Heart right ventricle (tissue), 16 donors: Measurements from ENCODE around the gene MCF2L2. TPM values are rescaled to one million over a fixed set of nuclear protein-coding genes. Genes with fewer than 3 reads are reported as not detected.

Experiments used
- ATAC-seq, 8 donors: fragments of 200-7000 bp; cut with Tn5 transposase; one replicate each; pipeline ENCODE4 v1.9.1; 2020; ENCODE audit warnings: mild to moderate bottlenecking in 8 of 8, moderate library complexity in 8 of 8, moderate number of reproducible peaks in 1 of 8
- DNase-seq, 2 donors: peaks; one replicate each; pipeline ENCODE4 v3.0.0-alpha.2; 2020
- H3K27ac ChIP-seq, 10 donors: fragments of 200-600 bp; sonication (generic) in 2 of 10; one replicate each; pipeline versions ENCODE4 v1.5.0 to v1.8.0; 2020 to 2022; ENCODE audit warnings: mild to moderate bottlenecking in 3 of 10
- H3K27me3 ChIP-seq, 7 donors: fragments of 200-600 bp; one replicate each; pipeline ENCODE4 v1.8.0; 2021 to 2022; ENCODE audit warnings: mild to moderate bottlenecking in 2 of 7
- H3K36me3 ChIP-seq, 9 donors: fragments of 200-600 bp; sonication (generic) in 1 of 9; one replicate each; pipeline versions ENCODE4 v1.5.0 to v1.8.0; 2020 to 2022; ENCODE audit warnings: mild to moderate bottlenecking in 2 of 9
- H3K4me1 ChIP-seq, 9 donors: fragments of 200-600 bp; sonication (generic) in 1 of 9; one replicate each; pipeline versions ENCODE4 v1.5.0 to v1.8.0; 2020 to 2022; ENCODE audit warnings: mild to moderate bottlenecking in 4 of 9
- H3K4me3 ChIP-seq, 10 donors: fragments of 200-600 bp; sonication (generic) in 2 of 10; one replicate each; pipeline versions ENCODE4 v1.5.0 to v1.8.0; 2020 to 2022; ENCODE audit warnings: mild to moderate bottlenecking in 7 of 10, moderate library complexity in 2 of 10
- H3K9me3 ChIP-seq, 11 donors: fragments of 200-600 bp in 10 of 11; sonication (generic) in 2 of 11; one replicate each; pipeline versions ENCODE4 v1.5.0 to v1.8.0; 2013 to 2022; ENCODE audit warnings: mild to moderate bottlenecking in 2 of 11, control low read depth in 1 of 11, moderate library complexity in 1 of 11
- CTCF ChIP-seq, 9 donors: fragments of 200-600 bp; sonication (generic) in 2 of 9; IDR thresholded peaks; one replicate each; pipeline versions ENCODE4 v1.5.0 to v1.8.0; 2021 to 2022; ENCODE audit warnings: antibody characterized with exemption in 9 of 9, mild to moderate bottlenecking in 5 of 9, moderate library complexity in 1 of 9
- WGBS, 2 donors: extraction: QIAGEN DNeasy Blood & Tissue Kit; methylation state at CpG; one replicate each; pipeline ENCODE4 v1.1.7; 2013; ENCODE audit warnings: inconsistent platforms in 1 of 2; 5-methylcytosine and 5-hydroxymethylcytosine counted together
- intact Hi-C, 10 donors: fragments of 100-400 bp; cut with DNase I; formaldehyde crosslinking; loops; one replicate each; pipeline versions ENCODE4 v1.11.1 to v1.14.2; 2022
- polyA plus RNA-seq, 2 donors: library from polyadenylated mRNA; stranded (reverse); fragments of 200-250 nt; gene quantifications; one replicate each; pipeline ENCODE4 v1.2.3, GENCODE V29; 2013
- total RNA-seq, 10 donors: library from RNA; stranded (reverse); fragmentation: NEBNext Ultra II Directional in 3 of 10; extraction: Animal tissue kit (Norgen Biotek cat#: 25700) in 3 of 10; gene quantifications; one replicate each; pipeline versions ENCODE4 v1.2.1 to v1.2.4, GENCODE V29; 2021 to 2023
- donor health status: Arrhythmogenic right ventricular cardiomyopathy.
- donor health status: ischemic (EF 13 %, LVEDD 7.1; RV severe dilation, severe dysfunction).
- donor health status: healthy with polysubstance abuse.
- donor health status: DM: no; HTN: yes; CAD: no.
- donor health status: DM: no; HTN: no; CAD: no.
- donor health status: ischemic (EF 25% LVEDD 6.9; RV normal size, moderate dysfunction).
- donor health status: ischemic (EF 25% LVEDD 5.7; RV mildly dilated, moderate dysfunction).
- donor health status: healthy.
- donor health status: DM: yes; HTN: yes; CAD: no.
- donor health status: Ischemic cardiomyopathy.
- donor health status: ischemic (EF 35%, LVEDD 5.7; RV mildly dilated, moderate dysfunction).
- donor health status: nonischemic (EF 11% LVEDD 7.7; RV severe dilation, severe dysfunction).
- donor health status: DM: yes; HTN: yes; CAD: no.
- donor health status: PGD.
- donor health status: ischemic (EF 29% LVEDD 5.4; RV normal size, mild dysfunction).
- donor health status: nonischemic (EF 23%, LVEDD 6.1; RV moderate dilation, normal function).

Gene MCF2L2
- total and polyA plus RNA-seq, 12 donors = 0.09 to 1.5 (median 0.40) TPM; not detected in 1

GRCh38 chr3:183400352-183400751, 28.1 kb downstream of the MCF2L2 start:
- Histone ChIP-seq H3K27me3 (peaks cover 0 to 12% (median 0%) of the 10 kb centered on the region in 7 donors), H3K27ac (no peak overlapping the region), H3K36me3 (no peaks in the 10 kb centered on the region), H3K4me1 (no peaks in the 10 kb centered on the region), H3K4me3 (no peak overlapping the region), H3K9me3 (no peaks in the 10 kb centered on the region)
- no peak for DNase-seq
- WGBS, 2 donors = 27 to 36% methylated on average over 13 of the region's 13 CpGs
- no peak for TF ChIP-seq CTCF (IDR thresholded peaks at IDR 0.05)
- ATAC-seq = no peak
- intact Hi-C loops = no loop called here

GRCh38 chr3:183396662-183397391, 31.6 kb downstream of the MCF2L2 start:
- Histone ChIP-seq H3K36me3 (no peaks in the 10 kb centered on the region), H3K27ac (no peak overlapping the region), H3K4me1 (no peaks in the 10 kb centered on the region), H3K4me3 (no peak overlapping the region), H3K27me3 (peaks cover 0 to 12% (median 0%) of the 10 kb centered on the region in 7 donors), H3K9me3 (no peaks in the 10 kb centered on the region)
- WGBS, 2 donors = 92 to 94% methylated on average over 5 of the region's 5 CpGs
- no peak for ATAC-seq
- no peak for TF ChIP-seq CTCF (IDR thresholded peaks at IDR 0.05)
- intact Hi-C loops = no loop called here
- DNase-seq = no peak

DNA sequence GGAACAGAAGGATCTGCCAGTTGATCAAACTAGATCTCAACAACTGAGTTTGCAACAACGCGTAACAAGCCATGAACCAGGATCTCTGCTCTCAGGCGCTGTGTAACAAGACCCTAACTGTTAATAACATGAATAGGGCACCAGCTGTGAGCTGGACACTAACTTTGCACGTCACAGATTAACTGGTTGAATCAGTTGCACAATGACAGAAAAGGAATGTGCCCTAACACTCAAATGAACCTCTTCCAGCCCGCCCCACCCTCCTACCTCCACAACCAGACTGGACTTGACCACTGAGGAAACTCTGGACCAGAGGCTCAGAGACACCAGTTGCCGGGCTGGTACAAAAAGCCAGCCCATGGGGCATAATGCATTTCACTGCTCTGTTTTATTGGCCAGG, 34.3 kb downstream of the MCF2L2 start:
- no peaks in the 10 kb centered on the region for H3K4me1 ChIP-seq
- intact Hi-C loops = no loop called here
- ATAC-seq (peak in 2 of 8 donors; percentile 27 to 28), DNase-seq (no peak)
- no peaks in the 10 kb centered on the region for H3K36me3 ChIP-seq
- peaks cover 0 to 12% (median 0%) of the 10 kb centered on the region in 7 donors for H3K27me3 ChIP-seq
- no peak overlapping the region for H3K4me3 ChIP-seq
- no peaks in the 10 kb centered on the region for H3K9me3 ChIP-seq
- H3K27ac ChIP-seq = no peak overlapping the region
- no peak for TF ChIP-seq CTCF (IDR thresholded peaks at IDR 0.05)
- 78 to 80% methylated on average over 6 of the region's 6 CpGs for WGBS, 2 donors

- Histone ChIP-seq H3K27ac (no peak overlapping the region), H3K9me3 (no peaks in the 10 kb centered on the region), H3K4me1 (no peaks in the 10 kb centered on the region), H3K4me3 (no peak overlapping the region), H3K27me3 (peaks cover 0 to 12% (median 0%) of the 10 kb centered on the region in 7 donors), H3K36me3 (no peaks in the 10 kb centered on the region)
- intact Hi-C loops = no loop called here
- 42 to 49% methylated on average over 4 of the region's 4 CpGs for WGBS, 2 donors
- peak in 1 of 8 donors; percentile 61 for ATAC-seq
- no peak for DNase-seq
- TF ChIP-seq CTCF (IDR thresholded peaks at IDR 0.05) = no peak
Measured at GRCh38 chr3:183393625-183394024, 34.8 kb downstream of the MCF2L2 start.
